ENCODE data around the gene CNGA2.

DNA sequence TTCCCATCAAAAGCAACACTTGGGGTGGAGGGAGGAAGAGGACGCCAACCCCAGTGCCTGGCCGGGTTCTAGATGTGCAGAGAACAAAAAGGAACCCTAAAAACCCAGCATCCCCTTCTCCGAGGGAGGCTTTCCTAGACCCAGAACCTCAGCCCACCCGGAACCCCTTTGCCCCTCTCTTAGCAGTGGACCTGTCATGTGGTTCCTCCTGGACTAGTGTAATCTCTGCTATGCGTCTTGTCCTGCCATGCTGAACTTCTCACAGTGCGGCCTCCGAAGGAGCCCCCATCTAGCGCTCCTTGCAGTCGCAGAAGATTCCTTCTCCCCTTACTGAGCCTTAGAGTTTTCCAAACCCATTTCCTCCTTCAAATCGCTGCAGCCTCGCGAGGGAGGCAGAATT is 40.4 kb upstream of the CNGA2 start:
- TF ChIP-seq, protein P1, sequence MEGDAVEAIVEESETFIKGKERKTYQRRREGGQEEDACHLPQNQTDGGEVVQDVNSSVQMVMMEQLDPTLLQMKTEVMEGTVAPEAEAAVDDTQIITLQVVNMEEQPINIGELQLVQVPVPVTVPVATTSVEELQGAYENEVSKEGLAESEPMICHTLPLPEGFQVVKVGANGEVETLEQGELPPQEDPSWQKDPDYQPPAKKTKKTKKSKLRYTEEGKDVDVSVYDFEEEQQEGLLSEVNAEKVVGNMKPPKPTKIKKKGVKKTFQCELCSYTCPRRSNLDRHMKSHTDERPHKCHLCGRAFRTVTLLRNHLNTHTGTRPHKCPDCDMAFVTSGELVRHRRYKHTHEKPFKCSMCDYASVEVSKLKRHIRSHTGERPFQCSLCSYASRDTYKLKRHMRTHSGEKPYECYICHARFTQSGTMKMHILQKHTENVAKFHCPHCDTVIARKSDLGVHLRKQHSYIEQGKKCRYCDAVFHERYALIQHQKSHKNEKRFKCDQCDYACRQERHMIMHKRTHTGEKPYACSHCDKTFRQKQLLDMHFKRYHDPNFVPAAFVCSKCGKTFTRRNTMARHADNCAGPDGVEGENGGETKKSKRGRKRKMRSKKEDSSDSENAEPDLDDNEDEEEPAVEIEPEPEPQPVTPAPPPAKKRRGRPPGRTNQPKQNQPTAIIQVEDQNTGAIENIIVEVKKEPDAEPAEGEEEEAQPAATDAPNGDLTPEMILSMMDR (IDR thresholded peaks at IDR 0.05): no peak
- TF ChIP-seq ZFX (IDR thresholded peaks at IDR 0.05; ENCODE audit: borderline replicate concordance): no peak
